H54 (cell line): ENCODE data around the gene GAMT.
"Not testable (repeated sequence)": the region's sequence is repeated elsewhere in the genome, so short reads cannot be mapped to it uniquely, and the experiment has no call there.

Experiments
- DNase-seq: peaks from one replicate; pipeline ENCODE4 v3.0.0; 2011; ENCODE audit warnings: low spot score, mixed read lengths; ENCODE audit not compliant: insufficient read length
- FAIRE-seq: peaks from 3 replicates; lab custom pipeline; 2011; peaks lifted over from hg19 to GRCh38; lab: Jason Lieb, UNC
- POLR2A ChIP-seq: IDR thresholded peaks from 2 replicates; pipeline ENCODE4 v1.6.1; 2011; ENCODE audit warnings: low read depth, mild to moderate bottlenecking, low read length

GAMT gene

GRCh38 chr19:1401138-1401888 is at the start of gene GAMT:
GAMT (minus strand) TSS chr19:1401542; CDS start chr19:1401476, 66 bp downstream.
- no peak for DNase-seq
- FAIRE-seq, result no peak
- TF ChIP-seq POLR2A, result peak; percentile 68

GRCh38 chr19:1449467-1450442 is 48.4 kb upstream of the GAMT start, which contains the start of gene APC2:
APC2 (plus strand) TSS chr19:1450121; CDS start chr19:1453002, 2,881 bp downstream.
- no peak for DNase-seq

GRCh38 chr19:1447944-1448343 is 46.6 kb upstream of the GAMT start:
- no peak for FAIRE-seq
- TF ChIP-seq POLR2A, result no peak
- DNase-seq, result no peak

More at GRCh38 chr19:1449467-1450442, 48.4 kb upstream of the GAMT start, which contains the start of gene APC2:
- TF ChIP-seq POLR2A, result no peak
- no peak for FAIRE-seq

DNA sequence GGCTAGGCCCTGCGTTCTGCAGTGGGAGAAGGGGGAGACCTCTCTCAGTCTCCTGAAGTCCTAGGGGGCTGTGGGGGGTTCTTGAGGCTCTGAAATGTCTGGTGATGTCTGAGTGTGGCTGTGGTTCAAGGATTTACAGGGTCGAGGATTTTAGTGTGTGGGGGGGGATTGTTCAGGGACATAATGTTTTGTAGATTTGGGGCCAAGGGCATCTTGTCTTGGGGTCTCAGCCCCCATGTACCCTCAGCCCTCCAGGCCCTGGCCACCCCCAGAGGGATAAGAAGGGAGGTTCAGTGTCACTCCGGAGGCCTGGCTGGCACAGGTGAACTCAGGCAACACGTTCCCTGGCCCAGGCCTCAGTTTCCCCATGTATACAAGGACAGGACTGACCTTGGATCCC is 46.2 kb upstream of the GAMT start:
- no peak for DNase-seq
- FAIRE-seq, result no peak
- no peak for TF ChIP-seq POLR2A

- DNase-seq, result no peak
- no peak for FAIRE-seq
- TF ChIP-seq POLR2A, result no peak
Measured at GRCh38 chr19:1446713-1447481, 45.6 kb upstream of the GAMT start.

GRCh38 chr19:1445932-1446712 is 44.8 kb upstream of the GAMT start:
- no peak for TF ChIP-seq POLR2A
- no peak for FAIRE-seq
- peak; percentile 92 for DNase-seq

- no peak for TF ChIP-seq POLR2A
- DNase-seq (peak; percentile 95), FAIRE-seq (no peak)
Measured at GRCh38 chr19:1445185-1445931, 44.0 kb upstream of the GAMT start.

GRCh38 chr19:1441677-1442438 is 40.5 kb upstream of the GAMT start:
- TF ChIP-seq POLR2A, result no peak
- DNase-seq (no peak), FAIRE-seq (no peak)

DNA sequence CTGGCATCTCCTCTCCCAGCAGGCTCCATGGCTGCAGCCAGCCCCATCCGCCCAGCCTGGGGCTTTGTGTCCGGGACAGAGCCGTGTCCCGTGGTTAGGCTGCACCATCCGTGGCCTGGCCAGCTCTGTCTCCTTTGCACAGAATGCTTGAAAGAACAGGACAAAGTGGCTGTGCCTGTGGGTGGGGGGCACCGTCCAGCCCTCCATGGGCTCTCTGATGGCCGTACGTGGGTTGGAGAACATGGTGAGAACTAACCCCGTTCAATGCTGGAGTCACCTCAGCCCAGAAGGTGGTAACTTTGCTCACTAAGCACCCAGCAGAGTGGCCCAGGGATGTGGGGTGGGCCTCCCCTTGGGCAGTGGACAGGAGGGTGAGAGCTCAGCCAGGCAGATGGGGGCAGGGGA is 39.7 kb upstream of the GAMT start:
- FAIRE-seq (no peak), DNase-seq (no peak)
- TF ChIP-seq POLR2A, result no peak

DNA sequence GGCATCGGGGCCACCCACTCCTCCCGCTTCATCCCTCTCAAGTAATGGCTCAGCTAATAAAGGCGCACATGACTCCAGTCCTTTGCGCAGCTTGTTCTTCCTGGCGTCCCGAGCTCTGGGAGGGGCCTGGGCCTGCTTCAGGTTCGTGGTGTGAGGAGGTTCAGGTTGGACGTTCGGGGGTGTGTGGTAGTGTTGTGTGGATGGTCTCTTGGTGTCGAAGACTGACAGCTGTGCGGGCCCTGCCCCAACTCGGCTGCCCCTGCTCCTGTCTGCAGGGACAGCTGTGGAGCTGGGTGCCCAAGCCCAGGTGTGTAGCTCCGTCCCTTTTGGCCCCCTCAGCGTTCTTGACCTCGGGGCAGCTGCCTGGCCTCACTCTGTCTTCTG is 39.1 kb upstream of the GAMT start:
- no peak for TF ChIP-seq POLR2A
- DNase-seq (no peak), FAIRE-seq (no peak)

DNA sequence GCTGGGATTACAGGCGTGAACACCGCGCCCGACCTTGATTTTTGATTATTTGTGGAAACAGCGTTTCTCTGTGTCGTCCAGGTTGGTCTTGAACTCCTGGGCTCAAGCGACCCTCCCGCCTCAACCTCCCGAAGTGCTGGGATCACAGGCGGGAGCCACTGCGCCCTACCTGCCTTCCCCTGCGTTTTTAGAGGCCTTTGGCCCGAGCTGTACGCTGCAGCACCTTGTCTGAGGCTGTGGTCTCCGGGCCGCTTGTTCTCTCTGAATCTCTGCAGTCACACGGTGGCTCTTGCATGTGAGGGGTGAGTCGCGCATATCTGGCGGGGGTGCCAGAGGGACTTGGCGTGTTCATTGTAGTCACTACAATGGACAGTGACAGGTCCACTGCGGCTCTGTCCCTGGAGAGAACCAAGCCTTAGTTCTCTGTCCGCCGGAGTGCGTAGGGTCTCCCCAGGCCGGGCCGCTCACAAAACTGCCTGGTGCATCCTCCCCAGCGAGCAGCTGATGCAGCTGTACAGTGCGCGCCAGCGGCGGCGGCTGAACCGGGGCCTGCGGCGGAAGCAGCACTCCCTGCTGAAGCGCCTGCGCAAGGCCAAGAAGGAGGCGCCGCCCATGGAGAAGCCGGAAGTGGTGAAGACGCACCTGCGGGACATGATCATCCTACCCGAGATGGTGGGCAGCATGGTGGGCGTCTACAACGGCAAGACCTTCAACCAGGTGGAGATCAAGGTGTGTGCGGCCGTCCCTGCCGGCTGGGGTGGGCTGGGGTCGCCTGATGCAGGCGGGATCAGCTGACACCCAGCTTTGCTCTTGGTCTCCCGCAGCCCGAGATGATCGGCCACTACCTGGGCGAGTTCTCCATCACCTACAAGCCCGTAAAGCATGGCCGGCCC is 38.4 kb upstream of the GAMT start:
- not testable (repeated sequence) for FAIRE-seq, DNase-seq
